ENCODE measurements around the gene CRELD1.

Gene CRELD1

GRCh38 chr3:9902372-9903237 is 31.0 kb upstream of the CRELD1 start, which contains the start of gene IL17RE:
Gene IL17RE, plus strand, starts transcription at chr3:9902848. Its CDS starts 85 bp downstream, at chr3:9902933.
- Histone ChIP-seq H3K4me3 (peak within 1 kb of the TSS; percentile 18 to 49 (median 30)), H3K27ac (peak within 1 kb of the TSS in 20 of 21 experiments; percentile 13 to 89 (median 80))

DNA sequence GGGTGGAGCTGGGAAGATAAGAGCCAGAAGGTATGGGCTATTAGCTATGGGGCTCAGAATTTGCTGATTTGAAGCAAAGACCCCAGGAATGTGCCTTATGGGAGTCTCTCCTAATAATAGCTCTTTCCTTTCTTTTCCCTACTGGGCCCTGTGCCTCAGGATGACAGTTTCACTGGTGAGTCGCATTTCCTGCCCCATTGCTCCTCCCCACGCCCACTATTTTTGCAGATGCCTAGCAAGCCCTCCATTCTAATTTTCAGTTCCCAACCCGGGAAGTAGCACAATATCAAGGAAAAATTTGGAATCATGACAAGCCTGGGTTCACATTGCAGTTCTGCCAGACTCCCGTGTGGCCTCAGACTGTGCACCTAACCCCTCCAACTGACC is 30.4 kb upstream of the CRELD1 start:
- H3K4me3 ChIP-seq: peak overlapping the region; percentile 18 to 49 (median 30)
- H3K27ac ChIP-seq: peak overlapping the region in 20 of 21 experiments; percentile 13 to 89 (median 80)

DNA sequence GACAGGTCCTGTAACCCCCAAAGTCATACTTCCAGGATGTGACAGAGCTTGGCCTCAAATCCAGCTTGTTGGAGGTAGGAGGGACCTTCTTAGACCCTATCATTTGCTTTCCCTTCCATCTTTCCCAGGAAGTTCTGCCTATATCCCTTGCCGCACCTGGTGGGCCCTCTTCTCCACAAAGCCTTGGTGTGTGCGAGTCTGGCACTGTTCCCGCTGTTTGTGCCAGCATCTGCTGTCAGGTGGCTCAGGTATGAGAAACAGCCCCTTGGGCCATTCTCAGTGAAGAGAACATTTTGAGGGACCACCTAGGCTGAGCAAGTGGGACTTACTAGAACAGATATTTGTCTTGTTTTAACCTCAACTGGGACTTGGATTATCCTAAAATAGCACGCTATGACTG is 29.7 kb upstream of the CRELD1 start:
- Histone ChIP-seq H3K4me3 (peak overlapping the region in 2 of 7 experiments; percentile 48 to 49), H3K27ac (peak overlapping the region in 6 of 21 experiments; percentile 11 to 87 (median 82))

DNA sequence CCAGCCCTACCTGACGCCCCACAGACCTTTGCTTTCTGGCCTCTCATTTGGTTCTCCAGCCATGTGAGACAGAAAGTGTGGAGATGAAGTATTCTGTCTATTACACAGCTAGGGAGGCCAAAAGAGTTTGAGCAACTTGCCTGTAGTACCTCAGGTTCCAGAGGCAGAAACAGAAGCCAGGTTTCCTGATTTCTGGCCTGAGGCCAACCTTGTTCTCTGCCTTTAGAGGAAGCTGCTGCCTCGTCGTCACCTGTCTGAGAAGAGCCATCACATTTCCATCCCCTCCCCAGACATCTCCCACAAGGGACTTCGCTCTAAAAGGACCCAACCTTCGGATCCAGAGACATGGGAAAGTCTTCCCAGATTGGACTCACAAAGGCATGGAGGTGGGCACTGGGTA is 27.2 kb upstream of the CRELD1 start:
- no peak overlapping the region for H3K4me3 ChIP-seq

GRCh38 chr3:9908286-9908685 is 25.3 kb upstream of the CRELD1 start:
- H3K4me3 ChIP-seq: no peak overlapping the region
- no peak overlapping the region for H3K27ac ChIP-seq

More for the DNA sequence above, 27.2 kb upstream of the CRELD1 start:
- no peak overlapping the region for H3K27ac ChIP-seq

GRCh38 chr3:9909221-9910013 is 24.2 kb upstream of the CRELD1 start:
- no peak overlapping the region for H3K27ac ChIP-seq
- no peak overlapping the region for H3K4me3 ChIP-seq

- Histone ChIP-seq H3K27ac (no peak overlapping the region), H3K4me3 (no peak overlapping the region)
Measured at GRCh38 chr3:9911863-9912262, 21.8 kb upstream of the CRELD1 start.

DNA sequence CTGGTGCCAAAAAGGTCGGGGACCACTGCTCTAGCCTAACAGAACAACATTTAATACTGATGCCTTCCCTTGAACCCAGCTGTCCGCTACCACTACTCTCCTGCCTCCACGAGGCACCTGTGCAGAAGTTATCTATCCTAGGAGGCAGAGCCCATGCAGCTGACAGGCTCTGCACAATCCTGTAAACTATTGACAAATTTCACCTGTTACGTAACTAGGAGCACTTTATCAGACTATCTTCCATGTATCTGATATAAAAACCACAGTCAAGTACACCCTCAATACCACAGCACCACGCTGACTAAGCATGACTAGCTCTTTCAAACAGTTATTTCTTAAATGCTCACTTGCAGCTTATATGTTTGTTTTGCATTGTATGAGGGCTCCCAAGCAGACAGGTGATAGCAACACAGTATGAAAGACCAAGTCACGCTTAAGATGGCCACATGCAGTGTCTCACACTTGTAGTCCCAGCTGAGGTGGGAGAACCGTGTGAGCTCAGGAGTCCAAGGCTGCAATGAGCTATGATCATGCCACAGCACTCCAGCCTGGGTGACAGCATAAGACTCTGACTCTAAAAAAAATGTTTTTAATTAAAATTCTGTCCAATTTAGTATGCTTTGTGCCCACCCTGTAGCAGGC is 21.2 kb upstream of the CRELD1 start:
- Histone ChIP-seq H3K4me3 (no peak overlapping the region), H3K27ac (no peak overlapping the region)

GRCh38 chr3:9913601-9914000 is 20.0 kb upstream of the CRELD1 start:
- Histone ChIP-seq H3K4me3 (no peak overlapping the region), H3K27ac (peak overlapping the region in 6 of 21 experiments; percentile 9 to 86 (median 56))

GRCh38 chr3:9914011-9914410 is 19.6 kb upstream of the CRELD1 start:
- Histone ChIP-seq H3K4me3 (no peak overlapping the region), H3K27ac (peak overlapping the region in 8 of 21 experiments; percentile 66 to 91 (median 84))

DNA sequence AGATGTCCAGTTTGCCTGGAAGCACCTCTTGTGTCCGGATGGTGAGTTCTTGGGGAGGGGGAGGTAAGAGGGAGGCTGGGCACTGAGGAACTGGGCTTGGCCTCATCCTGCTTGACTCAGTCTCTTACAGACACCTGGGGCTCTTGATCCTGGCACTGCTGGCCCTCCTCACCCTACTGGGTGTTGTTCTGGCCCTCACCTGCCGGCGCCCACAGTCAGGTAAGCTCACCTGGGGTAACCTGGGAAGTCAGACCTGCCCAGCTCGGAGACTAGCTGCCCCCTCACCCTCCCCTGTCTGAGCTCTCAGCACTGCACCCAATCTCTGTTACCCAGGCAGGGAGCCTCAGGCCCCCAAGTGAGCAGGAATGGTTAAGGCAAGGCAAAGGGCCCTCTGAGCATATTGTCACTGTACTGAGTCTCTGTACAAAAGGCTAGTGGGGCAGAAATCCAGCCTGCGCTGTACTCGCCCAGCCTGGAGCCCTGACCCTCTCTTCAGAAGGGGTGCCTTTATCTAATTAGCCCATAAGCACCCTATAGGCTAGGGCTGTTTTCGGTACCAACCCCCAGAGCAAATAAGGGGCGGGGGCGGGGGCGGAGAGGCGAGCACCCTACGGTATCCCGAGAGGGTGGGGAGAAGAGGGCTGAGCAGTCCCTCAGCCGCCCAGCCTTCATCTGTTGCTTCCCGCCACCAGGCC is 18.9 kb upstream of the CRELD1 start:
- peak overlapping the region; percentile 34 to 60 (median 51) for H3K4me3 ChIP-seq
- H3K27ac ChIP-seq: peak overlapping the region in 18 of 21 experiments; percentile 66 to 91 (median 83)

- H3K4me3 ChIP-seq: peak overlapping the region; percentile 34 to 60 (median 51)
- H3K27ac ChIP-seq: peak overlapping the region; percentile 57 to 91 (median 83)
Measured at GRCh38 chr3:9915254-9916141, 18.1 kb upstream of the CRELD1 start.

DNA sequence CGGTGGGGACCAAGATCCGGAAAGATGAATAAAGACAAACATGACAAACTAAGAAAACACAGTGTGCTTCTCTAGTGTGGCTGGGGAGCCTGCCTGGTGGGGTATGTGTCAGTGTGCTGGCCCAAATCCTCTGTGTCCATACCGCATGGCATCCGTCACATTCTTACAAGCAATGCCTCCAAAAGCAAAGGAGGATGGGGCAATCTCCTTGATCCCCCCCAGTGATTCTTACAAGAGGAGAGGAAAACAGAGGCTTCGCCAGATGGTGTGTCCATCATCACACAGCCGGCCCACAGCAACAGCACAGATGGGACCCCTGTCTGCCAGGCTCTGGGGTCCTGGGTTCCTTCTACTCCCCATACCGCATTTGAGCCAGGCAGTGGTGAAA is 17.3 kb upstream of the CRELD1 start:
- Histone ChIP-seq H3K27ac (peak overlapping the region in 20 of 21 experiments; percentile 34 to 91 (median 83)), H3K4me3 (peak overlapping the region; percentile 29 to 60 (median 51))

GRCh38 chr3:9916734-9917680 is 16.6 kb upstream of the CRELD1 start, which contains the start of gene IL17RC:
Gene IL17RC, plus strand, starts transcription at chr3:9917098. Its CDS starts 218 bp downstream, at chr3:9917316.
- Histone ChIP-seq H3K27ac (peak within 1 kb of the TSS; percentile 57 to 91 (median 83)), H3K4me3 (peak within 1 kb of the TSS; percentile 29 to 60 (median 51))

- Histone ChIP-seq H3K27ac (peak overlapping the region in 15 of 21 experiments; percentile 66 to 91 (median 86)), H3K4me3 (peak overlapping the region in 3 of 7 experiments; percentile 41 to 51 (median 51))
Measured at GRCh38 chr3:9917820-9918219, 15.8 kb upstream of the CRELD1 start.

GRCh38 chr3:9918261-9919038 is 15.2 kb upstream of the CRELD1 start:
- Histone ChIP-seq H3K27ac (peak overlapping the region in 8 of 21 experiments; percentile 10 to 91 (median 84)), H3K4me3 (no peak overlapping the region)

Data from skin epidermis (tissue), 12 donors.